Mesothelial cell of epicardium (in vitro differentiated cells): ENCODE data around the gene PAX9. TPM values are rescaled to one million over a fixed set of nuclear protein-coding genes. Genes with fewer than 3 reads are reported as not detected.
A peak's percentile ranks its signal among the peaks of the same experiment; 100 is the strongest.

Experiments used
- DNase-seq, 2 experiments: peaks; one replicate each; pipeline ENCODE4 v3.0.0; 2021; ENCODE audit warnings: low spot score in 2 of 2; ENCODE audit not compliant: unreplicated experiment in 2 of 2
- H3K27ac Mint-ChIP-seq: 2 replicates; pipeline ENCODE4 v1.8.0; 2021; ENCODE audit warnings: mixed read lengths
- H3K27me3 Mint-ChIP-seq: 2 replicates; pipeline ENCODE4 v1.8.0; 2021; ENCODE audit warnings: low read depth, mixed read lengths
- H3K36me3 Mint-ChIP-seq: 2 replicates; pipeline ENCODE4 v1.8.0; 2021; ENCODE audit warnings: mixed read lengths
- H3K4me1 Mint-ChIP-seq: 2 replicates; pipeline ENCODE4 v1.8.0; 2021; ENCODE audit warnings: mixed read lengths
- H3K4me3 Mint-ChIP-seq: 2 replicates; pipeline ENCODE4 v1.8.0; 2021; ENCODE audit warnings: mild to moderate bottlenecking, moderate library complexity, mixed read lengths
- H3K9me3 Mint-ChIP-seq: 2 replicates; pipeline ENCODE4 v1.8.0; 2021; ENCODE audit warnings: mixed read lengths
- total RNA-seq: library from RNA; stranded (reverse); gene quantifications from 3 replicates; pipeline ENCODE4 v1.2.1, GENCODE V29; 2021
- TF ChIP-seq, protein P1 (sequence below): fragments of 200-600 bp; sonication (generic); IDR thresholded peaks from one replicate; pipeline ENCODE4 v1.5.0; 2021; ENCODE audit warnings: antibody characterized with exemption; ENCODE audit not compliant: unreplicated experiment

The PAX9 gene
- not detected in 3 replicates for total RNA-seq

- Mint-ChIP-seq H3K9me3 (no peaks in the 10 kb centered on the region), H3K4me3 (peak within 1 kb of the TSS; percentile 72), H3K36me3 (no peaks in the 10 kb centered on the region), H3K27me3 (peaks cover 99% of the 10 kb centered on the region), H3K4me1 (peaks cover 32% of the 10 kb centered on the region), H3K27ac (no peak within 1 kb of the TSS)
- TF ChIP-seq, protein P1, sequence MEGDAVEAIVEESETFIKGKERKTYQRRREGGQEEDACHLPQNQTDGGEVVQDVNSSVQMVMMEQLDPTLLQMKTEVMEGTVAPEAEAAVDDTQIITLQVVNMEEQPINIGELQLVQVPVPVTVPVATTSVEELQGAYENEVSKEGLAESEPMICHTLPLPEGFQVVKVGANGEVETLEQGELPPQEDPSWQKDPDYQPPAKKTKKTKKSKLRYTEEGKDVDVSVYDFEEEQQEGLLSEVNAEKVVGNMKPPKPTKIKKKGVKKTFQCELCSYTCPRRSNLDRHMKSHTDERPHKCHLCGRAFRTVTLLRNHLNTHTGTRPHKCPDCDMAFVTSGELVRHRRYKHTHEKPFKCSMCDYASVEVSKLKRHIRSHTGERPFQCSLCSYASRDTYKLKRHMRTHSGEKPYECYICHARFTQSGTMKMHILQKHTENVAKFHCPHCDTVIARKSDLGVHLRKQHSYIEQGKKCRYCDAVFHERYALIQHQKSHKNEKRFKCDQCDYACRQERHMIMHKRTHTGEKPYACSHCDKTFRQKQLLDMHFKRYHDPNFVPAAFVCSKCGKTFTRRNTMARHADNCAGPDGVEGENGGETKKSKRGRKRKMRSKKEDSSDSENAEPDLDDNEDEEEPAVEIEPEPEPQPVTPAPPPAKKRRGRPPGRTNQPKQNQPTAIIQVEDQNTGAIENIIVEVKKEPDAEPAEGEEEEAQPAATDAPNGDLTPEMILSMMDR = no peak
- DNase-seq = peak in 1 of 2 experiments; percentile 90
These were observed at the start of gene PAX9 for GRCh38 chr14:36661506-36662257. Gene PAX9, plus strand, starts transcription at chr14:36661860. Its CDS starts 230 bp downstream, at chr14:36662090.

DNA sequence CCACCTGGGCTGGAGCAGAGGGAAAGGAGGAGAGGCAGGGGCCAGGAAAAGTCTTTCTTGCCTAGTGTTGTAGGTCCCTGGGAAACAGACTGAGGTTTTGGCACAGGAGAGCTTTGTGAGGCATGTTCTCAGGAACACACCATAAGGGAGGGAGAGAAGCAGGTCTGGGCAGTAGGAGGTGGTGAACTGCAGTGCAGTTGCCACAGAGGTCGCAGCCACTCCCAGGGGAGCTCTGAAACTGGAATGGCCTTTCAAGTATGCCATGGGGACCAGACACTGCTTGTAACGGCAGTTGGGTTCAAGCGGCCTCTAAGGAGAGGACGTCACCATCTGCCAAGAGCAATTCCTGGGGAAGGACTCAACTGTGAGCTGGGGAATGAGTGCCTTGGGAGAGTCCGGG lies 43.8 kb upstream of the PAX9 start:
- no peak for DNase-seq
- Mint-ChIP-seq H3K9me3 (peaks cover 17% of the 10 kb centered on the region), H3K36me3 (no peaks in the 10 kb centered on the region), H3K4me1 (no peaks in the 10 kb centered on the region), H3K27ac (no peak overlapping the region), H3K27me3 (peaks cover 47% of the 10 kb centered on the region), H3K4me3 (no peak overlapping the region)
- TF ChIP-seq, protein P1 = no peak

- Mint-ChIP-seq H3K36me3 (no peaks in the 10 kb centered on the region), H3K4me3 (no peak overlapping the region), H3K27me3 (peaks cover 47% of the 10 kb centered on the region), H3K4me1 (no peaks in the 10 kb centered on the region), H3K27ac (no peak overlapping the region), H3K9me3 (peaks cover 17% of the 10 kb centered on the region)
- TF ChIP-seq, protein P1 = no peak
- DNase-seq = no peak
These were observed 43.0 kb upstream of the PAX9 start for GRCh38 chr14:36618641-36619040.

GRCh38 chr14:36619131-36619530 lies 42.5 kb upstream of the PAX9 start:
- H3K4me1 Mint-ChIP-seq = no peaks in the 10 kb centered on the region
- TF ChIP-seq, protein P1 = no peak
- H3K9me3 Mint-ChIP-seq = peaks cover 17% of the 10 kb centered on the region
- H3K4me3 Mint-ChIP-seq = no peak overlapping the region
- H3K27me3 Mint-ChIP-seq = peaks cover 46% of the 10 kb centered on the region
- DNase-seq = no peak
- H3K27ac Mint-ChIP-seq = no peak overlapping the region
- H3K36me3 Mint-ChIP-seq = no peaks in the 10 kb centered on the region

DNA sequence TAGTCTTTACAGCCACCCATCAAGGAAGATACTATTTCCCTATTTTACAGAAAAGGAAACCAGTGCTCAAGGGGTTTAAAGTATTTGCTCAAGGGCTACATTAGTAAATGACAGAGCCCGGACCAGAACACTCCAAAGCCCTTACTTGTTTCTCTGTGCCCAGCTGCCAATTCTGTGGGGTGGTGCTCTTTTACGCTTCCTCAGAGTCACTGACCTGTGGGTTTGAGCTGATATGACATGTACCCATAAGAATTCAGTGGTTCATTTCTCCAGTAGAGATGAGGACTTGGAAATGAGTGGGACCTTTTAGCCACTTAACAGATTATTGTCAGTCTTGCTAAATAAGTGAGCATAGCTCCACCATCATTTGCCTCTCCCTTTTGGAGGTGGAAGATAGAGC lies 41.8 kb upstream of the PAX9 start:
- H3K4me3 Mint-ChIP-seq = no peak overlapping the region
- peaks cover 14% of the 10 kb centered on the region for H3K9me3 Mint-ChIP-seq
- H3K27ac Mint-ChIP-seq = no peak overlapping the region
- H3K27me3 Mint-ChIP-seq = peaks cover 44% of the 10 kb centered on the region
- no peak for DNase-seq
- H3K4me1 Mint-ChIP-seq = no peaks in the 10 kb centered on the region
- no peaks in the 10 kb centered on the region for H3K36me3 Mint-ChIP-seq
- TF ChIP-seq, protein P1 = no peak
